NCI-H2081 treated with DMSO at 0.1 percent for 48 hours (cell line): ENCODE measurements around the gene NKX2-4.

Experiments used
- DNase-seq: peaks from one replicate; lab custom pipeline; 2025; lab: John Stamatoyannopoulos, UW

The NKX2-4 gene

GRCh38 chr20:21360705-21361104, 36.6 kb downstream of the NKX2-4 start:
- DNase-seq = no peak

- no peak for DNase-seq
Measured at GRCh38 chr20:21358737-21359136, 38.6 kb downstream of the NKX2-4 start.

GRCh38 chr20:21357844-21358243, 39.5 kb downstream of the NKX2-4 start:
- DNase-seq = peak; percentile 19

- no peak for DNase-seq
Measured at GRCh38 chr20:21356386-21356785, 40.9 kb downstream of the NKX2-4 start.

GRCh38 chr20:21355981-21356380, 41.3 kb downstream of the NKX2-4 start:
- no peak for DNase-seq

- DNase-seq = no peak
Measured at GRCh38 chr20:21353236-21353635, 44.1 kb downstream of the NKX2-4 start.

GRCh38 chr20:21352703-21353102, 44.6 kb downstream of the NKX2-4 start:
- DNase-seq = no peak
